HepG2 (cell line): Measurements from ENCODE around the gene BBOF1. TPM values are rescaled to one million over a fixed set of nuclear protein-coding genes. Genes with fewer than 3 reads are reported as not detected.
A peak's percentile ranks its signal among the peaks of the same experiment; 100 is the strongest.

Source experiments
- ATAC-seq: fragments of 200-7000 bp; cut with Tn5 transposase; 3 replicates; pipeline ENCODE4 v1.9.1; 2020; ENCODE audit warnings: mild to moderate bottlenecking, moderate library complexity
- BruUV-seq: library from RNA; stranded (reverse); fragments of 400-500 nt; replicated peaks from 2 replicates; lab custom pipeline; 2021; lab: Mats Ljungman, UMichigan
- CTCF ChIA-PET: fragments of 300-600 bp; formaldehyde crosslinking; extraction: SDS; loops from one replicate; lab custom pipeline; 2021; ENCODE audit warnings: low total read pairs, inconsistent platforms, low intra/inter-chr PET ratio; lab: Yijun Ruan, JAX
- POLR2A ChIA-PET: fragments of 350-600 bp; sonication (Branson Sonifier 250); formaldehyde crosslinking; loops from one replicate; lab custom pipeline; 2020; ENCODE audit warnings: antibody characterized with exemption, inconsistent platforms; lab: Yijun Ruan, JAX
- DNase-seq: peaks from one replicate; pipeline ENCODE4 v3.0.0-alpha.2; 2015; ENCODE audit warnings: low spot score
- FAIRE-seq: peaks from 3 replicates; lab custom pipeline; 2011; peaks lifted over from hg19 to GRCh38; lab: Jason Lieb, UNC
- H2AFZ ChIP-seq: one replicate; pipeline ENCODE4 v1.6.1; 2011; ENCODE audit warnings: low read length, inconsistent platforms
- H3K27ac ChIP-seq: fragments of 300-600 bp; 3 replicates; pipeline ENCODE4 v1.8.0; 2011; ENCODE audit warnings: mixed run types, mild to moderate bottlenecking, mixed read lengths, low read length, inconsistent platforms; ENCODE audit not compliant: insufficient read depth; ENCODE audit errors: extremely low read length
- H3K27me3 ChIP-seq, 2 experiments: fragments of 200-600 bp in 1 of 2; 2 replicates in 1 of 2; 3 replicates in 1 of 2; pipeline versions ENCODE4 v1.6.0 to v1.8.0; 2011; ENCODE audit warnings: low read length in 2 of 2, mild to moderate bottlenecking in 2 of 2, moderate library complexity in 2 of 2, inconsistent platforms in 1 of 2; ENCODE audit not compliant: insufficient read depth in 2 of 2, control insufficient read depth in 1 of 2
- H3K36me3 ChIP-seq, 2 experiments: fragments of 200-600 bp in 1 of 2; replicated peaks in 1 of 2; 2 replicates in 1 of 2; 3 replicates in 1 of 2; pipeline versions ENCODE4 v1.5.1 to v1.8.0; 2011; ENCODE audit warnings: low read length in 2 of 2, inconsistent platforms in 1 of 2; ENCODE audit not compliant: insufficient read depth in 2 of 2, control insufficient read depth in 1 of 2
- H3K4me1 ChIP-seq: 2 replicates; pipeline ENCODE4 v1.5.1; 2012; ENCODE audit warnings: low read length, inconsistent platforms; ENCODE audit not compliant: insufficient read depth
- H3K4me2 ChIP-seq: 2 replicates; pipeline ENCODE4 v1.6.0; 2011; ENCODE audit warnings: low read depth, low read length, inconsistent platforms
- H3K4me3 ChIP-seq, 3 experiments: fragments of 200-600 bp in 1 of 3; sonication (generic), shearing (Covaris generic) in 1 of 3; replicated peaks in 1 of 3; 2 replicates each; pipeline ENCODE4 v1.5.1; 2011 to 2016; ENCODE audit warnings: low read length in 3 of 3, inconsistent platforms in 2 of 3, low read depth in 2 of 3, mild to moderate bottlenecking in 2 of 3, control low read depth in 1 of 3, mixed read lengths in 1 of 3; ENCODE audit not compliant: insufficient read depth in 1 of 3
- H3K79me2 ChIP-seq: one replicate; pipeline ENCODE4 v1.6.1; 2011; ENCODE audit warnings: low read length, inconsistent platforms; ENCODE audit not compliant: insufficient read depth
- H3K9ac ChIP-seq: 2 replicates; pipeline ENCODE4 v1.6.0; 2011; ENCODE audit warnings: mild to moderate bottlenecking, low read depth, low read length, inconsistent platforms; ENCODE audit not compliant: insufficient read depth
- H3K9me3 ChIP-seq: 2 replicates; pipeline ENCODE4 v1.5.1; 2012; ENCODE audit warnings: mild to moderate bottlenecking, low read length
- H4K20me1 ChIP-seq: 2 replicates; pipeline ENCODE4 v1.6.0; 2011; ENCODE audit warnings: inconsistent platforms, mild to moderate bottlenecking, low read length, moderate library complexity; ENCODE audit not compliant: insufficient read depth
- EZH2 ChIP-seq: conservative IDR thresholded peaks from 2 replicates; pipeline ENCODE4 v1.6.1; 2012; ENCODE audit warnings: mild to moderate bottlenecking, low read depth, low read length, moderate library complexity
- MAFK ChIP-seq, 2 experiments: IDR thresholded peaks in 1 of 2; conservative IDR thresholded peaks in 1 of 2; 2 replicates each; pipeline ENCODE4 v1.6.1; 2011; ENCODE audit warnings: improper control_type of control experiment in 2 of 2, low read length in 2 of 2
- MLXIP ChIP-seq: sonication (generic); formaldehyde crosslinking; IDR thresholded peaks from 2 replicates; pipeline ENCODE4 v1.9.0; 2021; ENCODE audit warnings: missing genetic modification reagents, borderline replicate concordance
- SMC3 ChIP-seq: IDR thresholded peaks from 2 replicates; pipeline ENCODE4 v1.6.1; 2011; ENCODE audit warnings: low read length, improper control_type of control experiment
- STAG1 ChIP-seq: sonication (generic); formaldehyde crosslinking; IDR thresholded peaks from 2 replicates; pipeline ENCODE4 v1.4.0; 2020; ENCODE audit warnings: missing genetic modification reagents
- ZNF335 ChIP-seq: sonication (generic); formaldehyde crosslinking; IDR thresholded peaks from 2 replicates; pipeline ENCODE4 v1.4.0; 2020; ENCODE audit warnings: missing genetic modification reagents
- WGBS: methylation state at CpG from one replicate; pipeline ENCODE4 v1.1.6; 2017; ENCODE audit warnings: low lambda C conversion rate; 5-methylcytosine and 5-hydroxymethylcytosine counted together
- in situ Hi-C: cut with HindIII; loops from 2 replicates; pipeline ENCODE4 v1.10.0; 2017; ENCODE audit warnings: low pct_unique_long_range_greater_than_20kb; ENCODE audit not compliant: extremely low pct_ligation_motif_present
- intact Hi-C: fragments of 100-400 bp; cut with micrococcal nuclease; formaldehyde crosslinking; loops from one replicate; pipeline ENCODE4 v1.10.0; 2022; ENCODE audit not compliant: unreplicated experiment
- polyA plus RNA-seq, 8 experiments: library from polyadenylated mRNA; depleted of rRNA in 3 of 8; stranded (reverse) in 7 of 8; unstranded in 1 of 8; fragments of >200 nt; fragmentation: Illumina TruSeq in 4 of 8; extraction: Trizol in 4 of 8; gene quantifications; 2 replicates each; pipeline versions ENCODE4 v1.2.1 to v1.2.3, GENCODE V29; 2011 to 2016; ENCODE audit warnings: low read depth in 4 of 8, missing spikeins in 1 of 8, mixed read lengths in 1 of 8; ENCODE audit not compliant: insufficient read depth in 1 of 8
- total RNA-seq, 5 experiments: library from RNA; depleted of rRNA; stranded (reverse); fragments of >200 nt; fragmentation: Illumina TruSeq; extraction: Trizol; gene quantifications; 2 replicates each; pipeline ENCODE4 v1.2.3, GENCODE V29; 2016; ENCODE audit warnings: low read depth in 1 of 5
- TF ChIP-seq, protein P1 (sequence below): sonication (generic); formaldehyde crosslinking; IDR thresholded peaks from 2 replicates; pipeline ENCODE4 v1.4.0; 2020; ENCODE audit warnings: missing genetic modification reagents
- TF ChIP-seq, protein P2 (sequence below): sonication (generic); formaldehyde crosslinking; IDR thresholded peaks from 2 replicates; pipeline ENCODE4 v1.4.0; 2020; ENCODE audit warnings: low read depth, mild to moderate bottlenecking, missing genetic modification reagents
- TF ChIP-seq, protein P3 (sequence below): sonication (generic); formaldehyde crosslinking; IDR thresholded peaks from 2 replicates; pipeline ENCODE4 v1.5.0; 2020; ENCODE audit warnings: mild to moderate bottlenecking, missing genetic modification reagents, moderate library complexity

Gene BBOF1
- total and polyA plus RNA-seq, 2 of the 13 experiments (the other 11 are each of a cell fraction or from before 2014, with no cell fraction given), result 1.6 to 2.3 TPM

DNA sequence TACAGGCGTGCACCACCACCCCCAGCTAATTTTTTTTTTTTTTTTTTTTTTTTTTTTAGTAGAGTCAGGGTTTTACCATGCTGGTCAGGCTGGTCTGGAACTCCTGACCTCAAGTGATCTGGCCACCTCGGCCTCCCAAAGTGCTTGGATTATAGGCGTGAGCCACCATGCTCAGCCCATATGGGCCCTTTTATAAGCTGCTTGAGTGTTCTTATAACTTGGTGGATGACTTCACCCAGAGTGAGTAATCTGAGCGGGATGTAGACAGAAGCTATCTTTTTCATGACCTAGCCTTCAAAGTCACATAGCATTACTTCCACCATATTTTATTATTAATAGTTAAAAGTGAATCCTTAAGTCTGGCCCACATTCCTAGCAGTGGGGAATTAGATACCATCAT, 16.4 kb downstream of the BBOF1 start (continued):
- TF ChIP-seq, protein P1, sequence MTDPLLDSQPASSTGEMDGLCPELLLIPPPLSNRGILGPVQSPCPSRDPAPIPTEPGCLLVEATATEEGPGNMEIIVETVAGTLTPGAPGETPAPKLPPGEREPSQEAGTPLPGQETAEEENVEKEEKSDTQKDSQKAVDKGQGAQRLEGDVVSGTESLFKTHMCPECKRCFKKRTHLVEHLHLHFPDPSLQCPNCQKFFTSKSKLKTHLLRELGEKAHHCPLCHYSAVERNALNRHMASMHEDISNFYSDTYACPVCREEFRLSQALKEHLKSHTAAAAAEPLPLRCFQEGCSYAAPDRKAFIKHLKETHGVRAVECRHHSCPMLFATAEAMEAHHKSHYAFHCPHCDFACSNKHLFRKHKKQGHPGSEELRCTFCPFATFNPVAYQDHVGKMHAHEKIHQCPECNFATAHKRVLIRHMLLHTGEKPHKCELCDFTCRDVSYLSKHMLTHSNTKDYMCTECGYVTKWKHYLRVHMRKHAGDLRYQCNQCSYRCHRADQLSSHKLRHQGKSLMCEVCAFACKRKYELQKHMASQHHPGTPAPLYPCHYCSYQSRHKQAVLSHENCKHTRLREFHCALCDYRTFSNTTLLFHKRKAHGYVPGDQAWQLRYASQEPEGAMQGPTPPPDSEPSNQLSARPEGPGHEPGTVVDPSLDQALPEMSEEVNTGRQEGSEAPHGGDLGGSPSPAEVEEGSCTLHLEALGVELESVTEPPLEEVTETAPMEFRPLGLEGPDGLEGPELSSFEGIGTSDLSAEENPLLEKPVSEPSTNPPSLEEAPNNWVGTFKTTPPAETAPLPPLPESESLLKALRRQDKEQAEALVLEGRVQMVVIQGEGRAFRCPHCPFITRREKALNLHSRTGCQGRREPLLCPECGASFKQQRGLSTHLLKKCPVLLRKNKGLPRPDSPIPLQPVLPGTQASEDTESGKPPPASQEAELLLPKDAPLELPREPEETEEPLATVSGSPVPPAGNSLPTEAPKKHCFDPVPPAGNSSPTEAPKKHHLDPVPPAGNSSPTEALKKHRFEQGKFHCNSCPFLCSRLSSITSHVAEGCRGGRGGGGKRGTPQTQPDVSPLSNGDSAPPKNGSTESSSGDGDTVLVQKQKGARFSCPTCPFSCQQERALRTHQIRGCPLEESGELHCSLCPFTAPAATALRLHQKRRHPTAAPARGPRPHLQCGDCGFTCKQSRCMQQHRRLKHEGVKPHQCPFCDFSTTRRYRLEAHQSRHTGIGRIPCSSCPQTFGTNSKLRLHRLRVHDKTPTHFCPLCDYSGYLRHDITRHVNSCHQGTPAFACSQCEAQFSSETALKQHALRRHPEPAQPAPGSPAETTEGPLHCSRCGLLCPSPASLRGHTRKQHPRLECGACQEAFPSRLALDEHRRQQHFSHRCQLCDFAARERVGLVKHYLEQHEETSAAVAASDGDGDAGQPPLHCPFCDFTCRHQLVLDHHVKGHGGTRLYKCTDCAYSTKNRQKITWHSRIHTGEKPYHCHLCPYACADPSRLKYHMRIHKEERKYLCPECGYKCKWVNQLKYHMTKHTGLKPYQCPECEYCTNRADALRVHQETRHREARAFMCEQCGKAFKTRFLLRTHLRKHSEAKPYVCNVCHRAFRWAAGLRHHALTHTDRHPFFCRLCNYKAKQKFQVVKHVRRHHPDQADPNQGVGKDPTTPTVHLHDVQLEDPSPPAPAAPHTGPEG (CRISPR knock-in tag), result no peak
- TF ChIP-seq EZH2, result no peak
- no peak for TF ChIP-seq ZNF335 (CRISPR knock-in tag)
- TF ChIP-seq, protein P2, sequence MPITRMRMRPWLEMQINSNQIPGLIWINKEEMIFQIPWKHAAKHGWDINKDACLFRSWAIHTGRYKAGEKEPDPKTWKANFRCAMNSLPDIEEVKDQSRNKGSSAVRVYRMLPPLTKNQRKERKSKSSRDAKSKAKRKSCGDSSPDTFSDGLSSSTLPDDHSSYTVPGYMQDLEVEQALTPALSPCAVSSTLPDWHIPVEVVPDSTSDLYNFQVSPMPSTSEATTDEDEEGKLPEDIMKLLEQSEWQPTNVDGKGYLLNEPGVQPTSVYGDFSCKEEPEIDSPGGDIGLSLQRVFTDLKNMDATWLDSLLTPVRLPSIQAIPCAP (CRISPR knock-in tag), result no peak

- H3K36me3 ChIP-seq, result no peaks in the 10 kb centered on the region
- H3K4me1 ChIP-seq, result no peaks in the 10 kb centered on the region
- no peaks in the 10 kb centered on the region for H4K20me1 ChIP-seq
- H3K27me3 ChIP-seq, result no peaks in the 10 kb centered on the region
- peak; percentile 51 for ATAC-seq
- peak; percentile 64 for FAIRE-seq
- CTCF ChIA-PET, result no interaction called here
- H3K27ac ChIP-seq, result no peak overlapping the region
- WGBS, result 66% methylated on average over 3 of the region's 3 CpGs
- no peak overlapping the region for H3K9ac ChIP-seq
- no peak overlapping the region for H3K4me3 ChIP-seq
- no peaks in the 10 kb centered on the region for H3K79me2 ChIP-seq
- no TSS peak for BruUV-seq
- intact Hi-C loops (loop anchor here (5.0 kb wide), 2 partner anchors 41 to 86 kb away; partner anchors contain the start of genes COQ6 and FAM161B), in situ Hi-C loops (loop anchor here (25.0 kb wide), 1 partner anchor 301 kb away; no protein-coding TSS in a partner anchor)
- POLR2A ChIA-PET, result no interaction called here
- peak; percentile 67 for DNase-seq
- H2AFZ ChIP-seq, result no peak overlapping the region
- H3K9me3 ChIP-seq, result no peaks in the 10 kb centered on the region
- no peak overlapping the region for H3K4me2 ChIP-seq
- TF ChIP-seq STAG1 (peak; percentile 79), MAFK (conservative IDR thresholded peaks at IDR 0.05 in 1 of 2, IDR thresholded peaks at IDR 0.05 in 1 of 2; ENCODE audit: low read length in 2 of 2) (peak; percentile 33 to 48; a peak in 1 of 4 replicates), SMC3 (peak; percentile 27; the same call in 1 of the 2 replicates), MLXIP (no peak)
- TF ChIP-seq, protein P3, sequence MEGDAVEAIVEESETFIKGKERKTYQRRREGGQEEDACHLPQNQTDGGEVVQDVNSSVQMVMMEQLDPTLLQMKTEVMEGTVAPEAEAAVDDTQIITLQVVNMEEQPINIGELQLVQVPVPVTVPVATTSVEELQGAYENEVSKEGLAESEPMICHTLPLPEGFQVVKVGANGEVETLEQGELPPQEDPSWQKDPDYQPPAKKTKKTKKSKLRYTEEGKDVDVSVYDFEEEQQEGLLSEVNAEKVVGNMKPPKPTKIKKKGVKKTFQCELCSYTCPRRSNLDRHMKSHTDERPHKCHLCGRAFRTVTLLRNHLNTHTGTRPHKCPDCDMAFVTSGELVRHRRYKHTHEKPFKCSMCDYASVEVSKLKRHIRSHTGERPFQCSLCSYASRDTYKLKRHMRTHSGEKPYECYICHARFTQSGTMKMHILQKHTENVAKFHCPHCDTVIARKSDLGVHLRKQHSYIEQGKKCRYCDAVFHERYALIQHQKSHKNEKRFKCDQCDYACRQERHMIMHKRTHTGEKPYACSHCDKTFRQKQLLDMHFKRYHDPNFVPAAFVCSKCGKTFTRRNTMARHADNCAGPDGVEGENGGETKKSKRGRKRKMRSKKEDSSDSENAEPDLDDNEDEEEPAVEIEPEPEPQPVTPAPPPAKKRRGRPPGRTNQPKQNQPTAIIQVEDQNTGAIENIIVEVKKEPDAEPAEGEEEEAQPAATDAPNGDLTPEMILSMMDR, result peak; percentile 70
These were observed 19.1 kb downstream of the BBOF1 start for GRCh38 chr14:74038020-74038859.
